Measurements from ENCODE around the gene CMSS1. TPM values are rescaled to one million over a fixed set of nuclear protein-coding genes. Genes with fewer than 3 reads are reported as not detected.

Gene CMSS1
- polyA plus RNA-seq, 1 of the 3 experiments (the other 2 are of a cell fraction), result 9.1 TPM

DNA sequence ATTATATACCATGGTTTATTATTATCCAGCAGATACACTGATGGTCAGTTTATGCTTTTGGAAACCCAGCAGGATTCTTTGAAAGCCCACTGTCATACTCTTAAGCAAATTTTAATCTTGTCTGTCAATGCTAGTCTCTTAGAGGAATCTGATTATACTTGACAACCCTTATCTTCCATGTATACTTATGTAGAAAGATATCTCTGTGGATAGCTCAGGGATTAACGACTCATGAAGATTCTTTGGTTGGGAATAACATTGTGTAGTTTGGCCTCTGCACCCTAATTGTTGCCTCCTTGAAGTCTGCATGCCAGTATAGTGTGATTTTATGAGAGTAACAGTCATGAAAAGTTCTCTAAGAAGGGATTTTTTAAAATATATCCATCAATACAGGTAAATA is 263.6 kb downstream of the CMSS1 start:
- no peak for DNase-seq
- Histone ChIP-seq H3K4me2 (no peak overlapping the region), H3F3A (replicated peaks; ENCODE audit: insufficient read depth) (peaks cover 5% of the 10 kb centered on the region), H3K9ac (no peak overlapping the region), H3K9me3 (no peaks in the 10 kb centered on the region), H3K36me3 (replicated peaks in 1 of 2; ENCODE audit: control insufficient read depth in 1 of 2, insufficient read depth in 2 of 2, low read length in 1 of 2) (no peaks in the 10 kb centered on the region), H3K79me2 (ENCODE audit: insufficient read depth) (no peaks in the 10 kb centered on the region), H3K27me3 (ENCODE audit: insufficient read depth) (no peaks in the 10 kb centered on the region), H3K27ac (ENCODE audit: low read depth in 2 of 2, low read length in 1 of 2) (no peak overlapping the region), H2AFZ (ENCODE audit: low read depth) (no peak overlapping the region), H3K9me2 (no peaks in the 10 kb centered on the region), H3K4me1 (ENCODE audit: control insufficient read depth in 1 of 2, insufficient read depth in 2 of 2, low read depth in 1 of 2, low read length in 1 of 2) (0 out of 4 replicates have a peak, but pooled peaks cover 0 to 1% of the 10 kb centered on the region in 2 experiments), H3K4me3 (ENCODE audit: low read depth in 2 of 2, low read length in 1 of 2) (no peak overlapping the region), H4K20me1 (ENCODE audit: insufficient read depth) (no peaks in the 10 kb centered on the region)
- POLR2A ChIA-PET, result no interaction called here
- 88% methylated on average over 1 of the region's 1 CpG for WGBS (ENCODE audit: low lambda C conversion rate)
- TF ChIP-seq SIN3A (IDR thresholded peaks at IDR 0.05; ENCODE audit: borderline replicate concordance, low read depth, low read length) (no peak), EP300 (IDR thresholded peaks at IDR 0.05; ENCODE audit: borderline replicate concordance in 1 of 2, low read depth in 1 of 2, low read length in 1 of 2) (no peak), FOXM1 (IDR thresholded peaks at IDR 0.05; ENCODE audit: low read depth) (no peak), RAD21 (IDR thresholded peaks at IDR 0.05; ENCODE audit: low read length) (no peak), RFX5 (IDR thresholded peaks at IDR 0.05; ENCODE audit: low read length) (no peak), MXI1 (IDR thresholded peaks at IDR 0.05; ENCODE audit: low read depth, low read length) (no peak), RCOR1 (IDR thresholded peaks at IDR 0.05; ENCODE audit: low read length) (no peak), GABPA (IDR thresholded peaks at IDR 0.05; ENCODE audit: low read depth) (no peak), TAF1 (IDR thresholded peaks at IDR 0.05; ENCODE audit: borderline replicate concordance, low read depth, low read length) (no peak), GATA2 (CRISPR knock-in tag; IDR thresholded peaks at IDR 0.05) (no peak), TCF12 (IDR thresholded peaks at IDR 0.05) (no peak), FOSL2 (IDR thresholded peaks at IDR 0.05; ENCODE audit: borderline replicate concordance, low read depth) (no peak)
- TF ChIP-seq, protein P1, sequence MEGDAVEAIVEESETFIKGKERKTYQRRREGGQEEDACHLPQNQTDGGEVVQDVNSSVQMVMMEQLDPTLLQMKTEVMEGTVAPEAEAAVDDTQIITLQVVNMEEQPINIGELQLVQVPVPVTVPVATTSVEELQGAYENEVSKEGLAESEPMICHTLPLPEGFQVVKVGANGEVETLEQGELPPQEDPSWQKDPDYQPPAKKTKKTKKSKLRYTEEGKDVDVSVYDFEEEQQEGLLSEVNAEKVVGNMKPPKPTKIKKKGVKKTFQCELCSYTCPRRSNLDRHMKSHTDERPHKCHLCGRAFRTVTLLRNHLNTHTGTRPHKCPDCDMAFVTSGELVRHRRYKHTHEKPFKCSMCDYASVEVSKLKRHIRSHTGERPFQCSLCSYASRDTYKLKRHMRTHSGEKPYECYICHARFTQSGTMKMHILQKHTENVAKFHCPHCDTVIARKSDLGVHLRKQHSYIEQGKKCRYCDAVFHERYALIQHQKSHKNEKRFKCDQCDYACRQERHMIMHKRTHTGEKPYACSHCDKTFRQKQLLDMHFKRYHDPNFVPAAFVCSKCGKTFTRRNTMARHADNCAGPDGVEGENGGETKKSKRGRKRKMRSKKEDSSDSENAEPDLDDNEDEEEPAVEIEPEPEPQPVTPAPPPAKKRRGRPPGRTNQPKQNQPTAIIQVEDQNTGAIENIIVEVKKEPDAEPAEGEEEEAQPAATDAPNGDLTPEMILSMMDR (IDR thresholded peaks at IDR 0.05), result no peak
- TF ChIP-seq, protein P2, sequence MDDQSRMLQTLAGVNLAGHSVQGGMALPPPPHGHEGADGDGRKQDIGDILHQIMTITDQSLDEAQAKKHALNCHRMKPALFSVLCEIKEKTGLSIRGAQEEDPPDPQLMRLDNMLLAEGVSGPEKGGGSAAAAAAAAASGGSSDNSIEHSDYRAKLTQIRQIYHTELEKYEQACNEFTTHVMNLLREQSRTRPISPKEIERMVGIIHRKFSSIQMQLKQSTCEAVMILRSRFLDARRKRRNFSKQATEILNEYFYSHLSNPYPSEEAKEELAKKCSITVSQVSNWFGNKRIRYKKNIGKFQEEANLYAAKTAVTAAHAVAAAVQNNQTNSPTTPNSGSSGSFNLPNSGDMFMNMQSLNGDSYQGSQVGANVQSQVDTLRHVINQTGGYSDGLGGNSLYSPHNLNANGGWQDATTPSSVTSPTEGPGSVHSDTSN (IDR thresholded peaks at IDR 0.05), result no peak
- TF ChIP-seq, protein P3, sequence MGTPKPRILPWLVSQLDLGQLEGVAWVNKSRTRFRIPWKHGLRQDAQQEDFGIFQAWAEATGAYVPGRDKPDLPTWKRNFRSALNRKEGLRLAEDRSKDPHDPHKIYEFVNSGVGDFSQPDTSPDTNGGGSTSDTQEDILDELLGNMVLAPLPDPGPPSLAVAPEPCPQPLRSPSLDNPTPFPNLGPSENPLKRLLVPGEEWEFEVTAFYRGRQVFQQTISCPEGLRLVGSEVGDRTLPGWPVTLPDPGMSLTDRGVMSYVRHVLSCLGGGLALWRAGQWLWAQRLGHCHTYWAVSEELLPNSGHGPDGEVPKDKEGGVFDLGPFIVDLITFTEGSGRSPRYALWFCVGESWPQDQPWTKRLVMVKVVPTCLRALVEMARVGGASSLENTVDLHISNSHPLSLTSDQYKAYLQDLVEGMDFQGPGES (IDR thresholded peaks at IDR 0.05; ENCODE audit: low read depth, low read length), result no peak
- TF ChIP-seq, protein P4, sequence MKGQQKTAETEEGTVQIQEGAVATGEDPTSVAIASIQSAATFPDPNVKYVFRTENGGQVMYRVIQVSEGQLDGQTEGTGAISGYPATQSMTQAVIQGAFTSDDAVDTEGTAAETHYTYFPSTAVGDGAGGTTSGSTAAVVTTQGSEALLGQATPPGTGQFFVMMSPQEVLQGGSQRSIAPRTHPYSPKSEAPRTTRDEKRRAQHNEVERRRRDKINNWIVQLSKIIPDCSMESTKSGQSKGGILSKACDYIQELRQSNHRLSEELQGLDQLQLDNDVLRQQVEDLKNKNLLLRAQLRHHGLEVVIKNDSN (IDR thresholded peaks at IDR 0.05; ENCODE audit: borderline replicate concordance, low read depth), result no peak
- CTCF ChIA-PET, result interaction anchor here (1.6 kb wide), 1 partner anchor 12 kb away, joined by 7 read pairs; no protein-coding TSS in a partner anchor

Data from SK-N-SH (cell line).